HepG2 (cell line): ENCODE data around the gene BCDIN3D.

Source experiments
- POLR2AphosphoS5 ChIP-seq: IDR thresholded peaks from 2 replicates; pipeline ENCODE4 v1.6.1; 2012; ENCODE audit warnings: low read depth, low read length
- SRF ChIP-seq: IDR thresholded peaks from 2 replicates; pipeline ENCODE4 v1.6.1; 2011; ENCODE audit warnings: mild to moderate bottlenecking, low read depth, low read length, moderate library complexity

DNA sequence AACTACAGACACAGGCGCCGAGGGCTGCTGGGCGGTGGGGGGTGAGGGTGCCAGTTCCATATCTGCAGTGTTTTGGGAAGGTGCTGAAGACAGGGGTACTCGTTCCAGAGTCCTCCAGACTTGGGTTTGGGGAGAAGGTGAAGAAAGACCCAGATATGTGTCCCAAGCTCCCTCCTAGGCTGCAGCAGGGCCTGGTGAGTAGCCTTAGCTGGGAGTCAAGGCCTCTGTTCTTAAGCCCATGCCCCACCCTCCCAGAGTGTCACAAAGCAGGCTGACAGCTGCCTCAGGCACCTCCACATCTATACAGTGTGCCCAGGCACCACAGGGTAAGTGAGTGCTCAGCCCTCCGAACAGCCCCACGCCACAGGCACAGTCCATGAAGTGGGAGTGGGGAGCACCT lies 19.0 kb downstream of the BCDIN3D start:
- TF ChIP-seq SRF, result no peak
- TF ChIP-seq POLR2AphosphoS5, result no peak
